D721Med (cell line): Measurements from ENCODE around the gene COL9A2.

ENCODE experiments used
- DNase-seq: peaks from one replicate; pipeline ENCODE4 v3.0.0; 2011; ENCODE audit warnings: low spot score; ENCODE audit not compliant: insufficient read length
- FAIRE-seq: peaks from 2 replicates; lab custom pipeline; 2011; peaks lifted over from hg19 to GRCh38; lab: Jason Lieb, UNC
- TF ChIP-seq, protein P1 (sequence below): IDR thresholded peaks from 2 replicates; pipeline ENCODE4 v1.5.1; 2012; ENCODE audit warnings: mild to moderate bottlenecking, control low read depth; ENCODE audit not compliant: insufficient read depth; ENCODE audit errors: missing control alignments

Gene COL9A2

DNA sequence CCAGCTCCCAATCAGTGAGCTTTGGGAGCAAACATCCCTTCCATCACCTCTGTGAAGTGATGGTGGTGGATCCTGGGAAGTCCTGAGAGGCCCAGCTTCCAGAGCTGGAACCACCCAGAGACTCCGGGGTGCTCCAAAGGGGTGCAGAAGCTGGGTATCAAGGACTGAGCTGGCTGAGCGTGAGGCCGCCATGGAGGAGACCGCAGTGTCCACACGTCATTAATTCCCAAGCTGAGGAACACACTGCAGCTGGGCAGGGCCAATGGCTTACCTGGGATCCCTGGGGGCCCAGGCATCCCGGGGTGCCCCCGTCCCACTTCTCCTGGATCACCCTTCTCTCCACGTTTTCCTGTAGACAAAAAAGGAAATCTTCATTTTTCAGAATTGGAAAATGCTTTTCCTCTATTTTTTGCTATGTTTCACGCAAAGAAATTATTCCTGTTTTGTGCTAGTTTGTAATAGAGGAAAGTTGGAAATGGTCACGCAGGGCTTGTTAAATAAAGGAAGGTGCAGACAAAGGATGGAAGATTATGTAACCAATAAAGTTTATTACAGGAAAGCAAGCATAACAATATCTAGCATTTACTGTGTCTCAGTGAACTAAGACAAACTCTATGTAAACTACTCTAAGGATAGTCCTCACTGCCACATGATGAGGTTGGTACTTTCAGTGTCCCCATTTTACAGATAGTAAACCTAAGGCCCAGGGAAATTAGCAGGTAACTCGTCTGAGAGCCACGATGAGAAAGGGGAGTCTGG lies 15.4 kb downstream of the COL9A2 start:
- TF ChIP-seq, protein P1, sequence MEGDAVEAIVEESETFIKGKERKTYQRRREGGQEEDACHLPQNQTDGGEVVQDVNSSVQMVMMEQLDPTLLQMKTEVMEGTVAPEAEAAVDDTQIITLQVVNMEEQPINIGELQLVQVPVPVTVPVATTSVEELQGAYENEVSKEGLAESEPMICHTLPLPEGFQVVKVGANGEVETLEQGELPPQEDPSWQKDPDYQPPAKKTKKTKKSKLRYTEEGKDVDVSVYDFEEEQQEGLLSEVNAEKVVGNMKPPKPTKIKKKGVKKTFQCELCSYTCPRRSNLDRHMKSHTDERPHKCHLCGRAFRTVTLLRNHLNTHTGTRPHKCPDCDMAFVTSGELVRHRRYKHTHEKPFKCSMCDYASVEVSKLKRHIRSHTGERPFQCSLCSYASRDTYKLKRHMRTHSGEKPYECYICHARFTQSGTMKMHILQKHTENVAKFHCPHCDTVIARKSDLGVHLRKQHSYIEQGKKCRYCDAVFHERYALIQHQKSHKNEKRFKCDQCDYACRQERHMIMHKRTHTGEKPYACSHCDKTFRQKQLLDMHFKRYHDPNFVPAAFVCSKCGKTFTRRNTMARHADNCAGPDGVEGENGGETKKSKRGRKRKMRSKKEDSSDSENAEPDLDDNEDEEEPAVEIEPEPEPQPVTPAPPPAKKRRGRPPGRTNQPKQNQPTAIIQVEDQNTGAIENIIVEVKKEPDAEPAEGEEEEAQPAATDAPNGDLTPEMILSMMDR: no peak
- DNase-seq: no peak
- no peak for FAIRE-seq

DNA sequence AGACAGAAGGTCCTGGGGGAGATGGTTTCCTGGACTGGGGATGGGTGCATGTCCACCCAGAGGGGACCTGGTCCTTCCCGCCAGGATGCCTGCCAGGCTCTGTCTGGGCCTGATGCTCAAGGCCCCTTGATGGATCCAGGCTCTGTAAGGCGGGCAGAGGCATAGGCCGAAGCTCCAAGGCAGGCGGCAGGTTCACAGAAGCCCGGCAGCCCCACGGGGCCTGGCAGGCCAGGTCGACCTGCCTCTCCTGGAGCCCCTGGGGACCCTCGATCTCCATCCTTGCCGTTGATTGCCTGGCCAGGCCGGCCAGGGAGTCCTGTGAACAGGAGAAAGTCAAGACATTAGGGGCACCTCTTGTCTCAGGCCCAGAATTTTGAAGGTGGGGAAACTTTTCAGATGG lies 16.0 kb downstream of the COL9A2 start:
- no peak for FAIRE-seq
- TF ChIP-seq, protein P1: no peak
- DNase-seq: no peak

DNA sequence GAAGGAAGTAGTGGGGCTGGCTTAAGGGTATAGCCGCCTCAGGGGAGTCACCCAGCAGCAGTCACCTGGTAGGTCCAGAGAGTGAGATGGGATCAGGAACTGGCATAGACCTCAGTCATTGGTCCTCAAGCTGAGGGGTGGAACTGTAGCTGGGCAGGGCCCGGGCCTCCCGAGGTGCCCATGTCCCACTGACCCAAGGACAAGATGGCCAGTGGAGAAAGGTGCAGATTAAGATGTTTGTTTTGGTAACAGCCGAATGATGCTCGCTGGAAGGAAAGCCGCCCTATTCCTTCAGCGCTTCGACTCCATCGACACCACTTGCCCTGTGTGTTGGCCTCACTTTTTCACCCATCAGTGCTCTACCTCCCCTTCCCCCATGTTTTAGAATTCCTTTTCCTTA lies 16.4 kb downstream of the COL9A2 start:
- no peak for DNase-seq
- no peak for FAIRE-seq
- TF ChIP-seq, protein P1: no peak

DNA sequence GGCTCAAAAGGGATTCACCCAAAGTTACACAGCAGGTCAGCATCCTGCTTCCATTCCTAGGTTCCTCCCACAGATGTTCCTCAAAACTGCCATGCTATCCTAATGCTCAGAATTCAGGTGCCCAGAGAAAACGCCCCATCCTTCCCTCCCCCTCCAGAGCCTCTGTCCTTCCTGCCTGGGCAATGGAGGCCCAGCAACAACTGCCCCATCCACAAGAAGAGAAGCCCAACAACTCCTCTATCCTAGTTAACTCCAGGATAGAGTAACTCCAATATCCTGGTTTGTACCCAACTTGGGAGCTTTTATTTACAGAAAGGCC lies 16.9 kb downstream of the COL9A2 start:
- FAIRE-seq: no peak
- DNase-seq: no peak
- TF ChIP-seq, protein P1: no peak

DNA sequence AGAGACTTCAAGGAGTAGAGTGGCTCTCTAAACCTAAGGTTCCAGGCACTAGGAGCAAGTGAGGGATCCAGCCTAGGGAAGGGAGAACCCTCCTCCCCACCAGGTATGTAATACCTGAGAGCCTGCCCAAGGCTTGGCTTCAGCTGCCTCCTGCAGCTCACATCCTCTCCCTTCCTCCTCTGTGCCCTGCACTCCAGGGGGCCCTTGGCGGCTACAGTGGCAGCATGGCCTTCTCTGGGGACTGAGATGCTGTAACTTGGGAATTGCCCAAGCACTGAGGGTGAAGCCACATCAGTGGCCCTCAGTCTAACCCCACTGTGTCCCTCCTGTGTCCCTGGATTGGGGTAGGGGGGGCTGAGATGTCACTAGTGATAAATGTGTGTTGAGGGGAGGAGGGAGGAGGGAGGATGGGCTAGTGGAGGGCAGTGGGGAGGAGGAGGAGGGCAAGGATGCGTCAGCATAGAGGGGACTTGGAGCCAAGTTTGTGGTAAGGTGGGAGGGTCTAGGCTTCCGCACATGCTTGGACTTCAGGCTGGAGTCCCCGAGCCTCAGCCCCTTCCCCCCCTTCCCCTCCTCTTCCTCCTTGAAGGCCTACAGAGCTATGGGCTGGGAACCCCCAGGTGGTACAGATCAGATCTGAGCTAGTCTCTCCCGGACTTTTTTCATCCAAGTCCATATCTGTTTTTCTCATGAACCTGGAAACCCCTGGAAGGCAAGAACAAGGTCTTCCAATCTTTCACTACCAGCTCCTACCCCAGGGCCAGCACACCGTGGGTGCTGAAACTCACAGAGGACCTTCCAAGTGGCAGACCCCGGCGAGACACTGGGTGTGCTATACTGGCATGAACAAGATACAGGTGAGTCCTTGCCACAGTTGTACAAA lies 17.5 kb downstream of the COL9A2 start:
- TF ChIP-seq, protein P1: no peak
- no peak for FAIRE-seq
- DNase-seq: no peak

DNA sequence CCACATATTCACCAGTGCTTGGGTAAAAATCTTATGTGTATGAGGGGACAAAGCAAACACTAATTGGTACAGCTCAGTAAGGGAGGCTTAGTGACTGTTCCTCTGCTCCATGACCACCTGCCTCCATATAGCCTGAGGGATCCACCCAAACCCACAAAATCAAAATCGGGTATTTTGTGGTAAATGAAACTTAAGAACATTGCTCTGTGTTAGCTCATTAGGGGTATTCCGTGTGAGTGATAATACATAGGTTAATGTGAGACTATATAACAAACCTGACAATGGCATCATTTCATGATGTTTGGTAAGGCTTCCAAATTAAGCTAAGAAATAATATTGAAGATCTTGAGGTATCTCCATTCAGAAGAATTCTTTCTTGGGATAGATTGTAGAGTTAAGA lies 25.8 kb downstream of the COL9A2 start:
- no peak for DNase-seq
- TF ChIP-seq, protein P1: no peak
- no peak for FAIRE-seq

DNA sequence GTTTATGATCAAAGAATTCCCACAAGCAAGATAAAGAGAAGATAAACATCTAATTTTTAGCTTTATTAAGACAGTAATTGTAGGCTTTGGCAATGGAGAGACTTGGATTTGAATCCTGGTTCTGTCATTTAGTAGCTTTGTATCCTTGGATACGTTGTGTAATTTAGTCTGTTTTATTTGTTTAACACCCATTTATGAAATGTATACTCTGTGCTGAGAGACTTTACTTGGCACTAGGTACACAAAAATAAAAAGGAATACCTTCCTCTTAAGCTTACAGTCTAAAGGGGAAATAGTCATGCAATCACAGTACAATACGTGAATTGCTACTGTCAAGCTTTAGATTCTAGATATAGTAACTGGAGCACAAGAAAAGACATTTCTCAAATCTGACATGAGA lies 35.2 kb downstream of the COL9A2 start:
- DNase-seq (no peak), FAIRE-seq (no peak)
- TF ChIP-seq, protein P1: no peak
